ENCODE measurements around the gene NBPF12. TPM values are rescaled to one million over a fixed set of nuclear protein-coding genes. Genes with fewer than 3 reads are reported as not detected.
A peak's percentile ranks its signal among the peaks of the same experiment; 100 is the strongest.
"Not testable (repeated sequence)": the region's sequence is repeated elsewhere in the genome, so short reads cannot be mapped to it uniquely, and the experiment has no call there.

Gene NBPF12
- total and polyA plus RNA-seq, 4 experiments from 2014 or later: 0.76 to 27.4 (median 15.7) TPM

DNA sequence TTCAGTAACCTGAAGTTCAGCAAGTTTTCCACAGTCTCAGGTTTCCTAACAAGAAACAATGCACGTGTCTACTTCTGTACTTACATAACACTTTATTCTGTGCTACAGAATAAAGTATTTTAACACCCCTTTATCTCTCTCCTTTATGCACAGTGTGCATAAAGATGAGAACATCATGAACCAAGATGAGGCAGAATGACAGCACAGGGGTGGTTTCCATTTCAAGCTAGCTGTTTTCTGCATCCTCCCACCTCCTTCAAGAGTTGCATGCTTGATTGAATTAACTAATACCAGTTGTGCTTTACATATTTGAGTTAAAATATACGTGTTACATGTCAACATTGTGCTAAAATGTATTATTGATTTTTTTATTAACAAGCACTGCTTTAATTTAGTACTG is 14.0 kb upstream of the NBPF12 start:
- H3K4me3 Mint-ChIP-seq; CTCF ChIA-PET (ENCODE audit: partially characterized antibody); DNase-seq; H3K36me3 ChIP-seq (ENCODE audit: insufficient read depth, low read length); H3K9me3 ChIP-seq (ENCODE audit: control insufficient read depth in 1 of 2, low read length in 2 of 2); POLR2A ChIA-PET (ENCODE audit: partially characterized antibody); H3K27ac Mint-ChIP-seq; H3K4me1 Mint-ChIP-seq; H3K27ac ChIP-seq (ENCODE audit: low read depth, low read length); intact Hi-C loops (cut with micrococcal nuclease); H3K4me3 ChIP-seq (ENCODE audit: low read length in 2 of 2); H3K27me3 ChIP-seq (ENCODE audit: insufficient read depth, low read length); H3K4me1 ChIP-seq (ENCODE audit: insufficient read depth, low read length); H3K36me3 Mint-ChIP-seq; H3K27me3 Mint-ChIP-seq; H3K9me3 Mint-ChIP-seq: not testable (repeated sequence)

DNA sequence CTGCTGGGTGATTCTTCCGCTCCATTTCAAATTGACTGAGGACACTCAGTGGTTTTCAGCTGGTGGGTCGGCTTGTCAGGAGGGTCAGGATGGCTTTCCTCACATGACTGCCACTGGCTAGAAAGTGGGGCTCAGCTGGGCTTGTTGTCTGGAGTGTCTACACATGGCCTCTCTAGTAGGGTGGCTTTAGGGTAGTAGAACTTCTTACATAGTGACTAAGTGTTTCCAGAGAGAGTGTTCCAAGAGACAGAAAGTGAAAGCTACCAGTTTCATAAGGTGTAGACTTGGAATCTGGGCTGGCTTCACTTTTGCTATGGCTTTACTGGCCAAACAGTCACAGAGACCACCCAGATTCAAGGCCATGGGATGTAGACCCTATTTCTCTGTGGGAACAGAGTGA is 11.7 kb upstream of the NBPF12 start:
- intact Hi-C loops (cut with micrococcal nuclease); H3K4me1 Mint-ChIP-seq; CTCF ChIA-PET (ENCODE audit: partially characterized antibody); H3K36me3 Mint-ChIP-seq; H3K9me3 Mint-ChIP-seq; H3K36me3 ChIP-seq (ENCODE audit: insufficient read depth, low read length); POLR2A ChIA-PET (ENCODE audit: partially characterized antibody); H3K27me3 ChIP-seq (ENCODE audit: insufficient read depth, low read length); H3K9me3 ChIP-seq (ENCODE audit: control insufficient read depth in 1 of 2, low read length in 2 of 2); H3K27ac Mint-ChIP-seq; H3K27ac ChIP-seq (ENCODE audit: low read depth, low read length); H3K4me1 ChIP-seq (ENCODE audit: insufficient read depth, low read length); H3K4me3 ChIP-seq (ENCODE audit: low read length in 2 of 2); H3K27me3 Mint-ChIP-seq; H3K4me3 Mint-ChIP-seq: not testable (repeated sequence)
- DNase-seq: peak in 1 of 5 donors; percentile 24

DNA sequence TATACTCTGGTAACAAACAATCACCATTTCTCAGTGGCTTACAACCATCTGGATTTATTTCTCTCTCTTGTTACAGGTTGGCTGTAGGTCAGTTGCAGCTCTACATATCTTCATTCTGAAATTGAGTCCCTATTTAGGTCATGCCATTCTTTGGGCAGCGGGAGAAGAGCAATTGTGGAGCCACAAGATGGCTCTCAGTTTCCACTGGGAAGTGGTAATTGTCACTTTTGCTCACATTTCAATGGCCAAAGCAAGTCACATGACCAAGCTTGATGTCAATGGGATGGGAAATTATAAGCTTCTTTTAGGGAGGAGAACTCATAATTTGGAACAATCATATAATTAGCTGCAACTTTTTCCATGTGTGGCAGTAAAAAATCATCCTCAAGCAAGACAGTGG is 7.9 kb upstream of the NBPF12 start:
- H3K36me3 Mint-ChIP-seq; H3K36me3 ChIP-seq (ENCODE audit: insufficient read depth, low read length); H3K4me1 Mint-ChIP-seq; DNase-seq; intact Hi-C loops (cut with micrococcal nuclease); H3K27ac Mint-ChIP-seq; CTCF ChIA-PET (ENCODE audit: partially characterized antibody); H3K4me3 Mint-ChIP-seq; H3K9me3 ChIP-seq (ENCODE audit: control insufficient read depth in 1 of 2, low read length in 2 of 2); H3K4me1 ChIP-seq (ENCODE audit: insufficient read depth, low read length); H3K27me3 Mint-ChIP-seq; H3K27ac ChIP-seq (ENCODE audit: low read depth, low read length); H3K9me3 Mint-ChIP-seq; H3K4me3 ChIP-seq (ENCODE audit: low read length in 2 of 2); H3K27me3 ChIP-seq (ENCODE audit: insufficient read depth, low read length); POLR2A ChIA-PET (ENCODE audit: partially characterized antibody): not testable (repeated sequence)

DNA sequence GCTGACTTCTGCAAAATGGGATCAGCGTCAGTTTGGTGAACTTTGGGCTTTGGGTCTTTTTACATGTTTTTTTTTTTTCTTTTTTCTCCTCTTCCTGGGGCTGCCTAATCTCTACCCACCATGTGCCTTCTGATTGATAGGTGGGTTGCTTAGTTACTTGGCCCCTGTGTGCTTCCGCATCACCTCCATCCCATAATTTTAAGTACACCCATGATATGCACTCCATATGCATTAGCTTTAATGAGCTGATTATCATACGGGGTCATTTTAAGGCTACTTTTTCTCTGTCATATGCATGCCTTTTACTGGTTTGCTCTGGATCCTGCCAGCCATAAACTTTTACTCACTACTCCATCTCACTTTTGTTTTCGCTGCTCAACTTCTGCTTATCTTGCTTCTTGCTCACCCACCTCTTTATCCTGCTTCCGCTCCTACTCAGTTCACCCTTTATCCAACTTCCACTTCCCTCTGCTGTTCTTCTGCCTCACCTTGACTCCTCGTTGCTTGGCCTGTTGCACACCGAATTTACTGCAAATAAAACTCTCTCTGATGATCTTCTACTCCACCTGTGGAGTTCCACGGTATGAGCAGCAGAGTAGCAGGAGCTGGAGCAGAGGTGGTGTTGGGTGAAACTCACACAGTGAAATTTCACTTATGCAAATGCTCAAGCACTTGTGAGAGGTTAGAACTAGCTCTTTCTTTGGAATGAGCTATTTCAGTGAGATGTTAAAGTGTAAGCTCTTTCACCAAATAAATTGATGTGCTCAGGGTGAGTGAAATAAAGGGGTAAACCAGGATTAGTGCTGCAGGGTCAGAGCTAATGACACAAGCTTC is 3.5 kb upstream of the NBPF12 start:
- DNase-seq: peak in 2 of 5 donors; percentile 4
- H3K9me3 ChIP-seq (ENCODE audit: control insufficient read depth in 1 of 2, low read length in 2 of 2); H3K36me3 ChIP-seq (ENCODE audit: insufficient read depth, low read length); POLR2A ChIA-PET (ENCODE audit: partially characterized antibody); H3K4me3 ChIP-seq (ENCODE audit: low read length in 2 of 2); H3K27me3 Mint-ChIP-seq; H3K9me3 Mint-ChIP-seq; H3K36me3 Mint-ChIP-seq; H3K27ac Mint-ChIP-seq; H3K4me1 ChIP-seq (ENCODE audit: insufficient read depth, low read length); H3K4me3 Mint-ChIP-seq; H3K27ac ChIP-seq (ENCODE audit: low read depth, low read length); CTCF ChIA-PET (ENCODE audit: partially characterized antibody); intact Hi-C loops (cut with micrococcal nuclease); H3K27me3 ChIP-seq (ENCODE audit: insufficient read depth, low read length): not testable (repeated sequence)
- H3K4me1 Mint-ChIP-seq: peaks cover 4 to 16% (median 8%) of the 10 kb centered on the region in 4 donors

DNA sequence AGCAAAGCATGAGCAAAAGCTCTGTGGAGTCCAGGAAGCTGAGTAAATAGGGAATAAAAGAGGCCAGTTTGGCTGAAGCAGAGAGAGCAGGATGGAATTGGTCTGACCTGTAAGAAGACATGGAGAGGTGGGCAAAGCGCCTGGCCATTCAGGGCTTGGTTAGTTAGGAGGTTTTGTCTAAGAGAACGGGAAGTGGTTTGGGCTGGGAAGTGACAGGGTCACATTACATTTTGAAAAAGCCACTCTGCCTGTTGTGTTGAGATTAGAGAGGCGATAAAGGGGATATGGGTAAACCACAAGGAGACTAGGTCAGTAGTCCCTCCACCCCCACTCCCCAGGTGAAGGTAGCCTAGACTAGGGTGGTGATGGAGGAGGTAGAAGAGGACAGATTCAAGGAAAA is 662 bp upstream of the NBPF12 start:
- H3K27me3 Mint-ChIP-seq; H3K36me3 ChIP-seq (ENCODE audit: insufficient read depth, low read length); POLR2A ChIA-PET (ENCODE audit: partially characterized antibody); H3K27me3 ChIP-seq (ENCODE audit: insufficient read depth, low read length); intact Hi-C loops (cut with micrococcal nuclease); H3K4me1 ChIP-seq (ENCODE audit: insufficient read depth, low read length); CTCF ChIA-PET (ENCODE audit: partially characterized antibody); H3K4me3 ChIP-seq (ENCODE audit: low read length in 2 of 2); H3K9me3 ChIP-seq (ENCODE audit: control insufficient read depth in 1 of 2, low read length in 2 of 2); H3K27ac ChIP-seq (ENCODE audit: low read depth, low read length); H3K36me3 Mint-ChIP-seq; H3K9me3 Mint-ChIP-seq: not testable (repeated sequence)
- Mint-ChIP-seq H3K4me3 (peak overlapping the region in 7 of 8 donors; percentile 61 to 94 (median 77)), H3K27ac (peak overlapping the region in 6 of 7 donors; percentile 15 to 92 (median 78)), H3K4me1 (peaks cover 7 to 26% (median 16%) of the 10 kb centered on the region in 4 donors)
- DNase-seq: peak in 3 of 5 donors; percentile 26 to 50 (median 38)

DNA sequence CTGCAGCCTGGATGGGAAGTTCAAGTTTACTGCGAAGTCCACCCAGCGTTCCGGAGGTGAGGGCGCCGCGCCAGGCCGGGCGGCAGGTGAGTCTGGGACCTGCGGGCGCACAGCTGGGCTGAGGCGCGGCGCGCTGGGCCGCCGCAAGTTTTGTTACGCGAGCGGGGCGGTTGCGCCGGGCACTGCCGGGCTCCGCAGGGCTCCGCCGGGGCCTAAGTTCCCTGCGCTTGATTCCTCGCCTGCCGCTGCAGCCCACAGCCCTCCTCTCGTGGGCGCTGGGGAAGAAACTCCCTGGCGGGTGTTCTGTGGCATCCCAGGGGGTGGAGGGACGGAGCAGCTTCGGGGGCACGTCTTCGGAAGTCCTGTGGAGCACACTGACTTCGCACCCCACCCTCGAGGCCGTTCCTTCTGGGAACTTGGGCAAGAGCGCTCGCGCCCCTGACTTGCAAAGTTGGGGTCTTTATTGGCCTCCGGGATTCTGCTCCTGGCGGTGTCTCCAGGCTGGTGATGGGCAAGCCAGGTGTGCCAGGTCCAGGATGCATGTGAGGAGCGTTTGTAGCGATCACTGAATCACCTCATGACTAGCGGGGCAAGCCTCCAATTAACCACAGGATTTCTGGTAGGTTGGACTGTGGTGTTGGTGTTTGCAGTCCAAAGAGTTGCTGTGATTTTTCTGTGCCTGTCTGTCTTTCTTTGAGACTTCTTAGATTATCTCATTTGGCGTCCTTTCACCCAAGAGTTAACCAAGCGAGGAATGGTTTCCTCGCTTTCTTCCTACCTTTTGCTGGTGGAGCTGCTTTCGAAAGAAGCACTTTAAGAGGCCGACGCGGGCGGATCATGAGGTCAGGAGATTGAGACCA is 1.0 kb downstream of the NBPF12 start:
- CTCF ChIA-PET (ENCODE audit: partially characterized antibody); H3K4me1 ChIP-seq (ENCODE audit: insufficient read depth, low read length); H3K27me3 ChIP-seq (ENCODE audit: insufficient read depth, low read length); H3K27me3 Mint-ChIP-seq; H3K9me3 Mint-ChIP-seq; H3K36me3 ChIP-seq (ENCODE audit: insufficient read depth, low read length); H3K36me3 Mint-ChIP-seq; H3K9me3 ChIP-seq (ENCODE audit: control insufficient read depth in 1 of 2, low read length in 2 of 2); intact Hi-C loops (cut with micrococcal nuclease): not testable (repeated sequence)
- H3K27ac ChIP-seq (ENCODE audit: low read depth, low read length): peak overlapping the region; percentile 66
- peak overlapping the region; percentile 11 to 55 for H3K4me3 ChIP-seq (ENCODE audit: low read length in 2 of 2)
- POLR2A ChIA-PET (ENCODE audit: partially characterized antibody): interaction anchor here (1.3 kb wide), 1 partner anchor 146 kb away, joined by 6 read pairs; no protein-coding TSS in a partner anchor
- peak overlapping the region; percentile 92 to 98 (median 95) for H3K4me3 Mint-ChIP-seq
- DNase-seq: peak in 3 of 5 donors; percentile 26 to 46 (median 39)
- H3K4me1 Mint-ChIP-seq: peaks cover 7 to 26% (median 16%) of the 10 kb centered on the region in 4 donors
- H3K27ac Mint-ChIP-seq: peak overlapping the region in 6 of 7 donors; percentile 22 to 94 (median 76)

DNA sequence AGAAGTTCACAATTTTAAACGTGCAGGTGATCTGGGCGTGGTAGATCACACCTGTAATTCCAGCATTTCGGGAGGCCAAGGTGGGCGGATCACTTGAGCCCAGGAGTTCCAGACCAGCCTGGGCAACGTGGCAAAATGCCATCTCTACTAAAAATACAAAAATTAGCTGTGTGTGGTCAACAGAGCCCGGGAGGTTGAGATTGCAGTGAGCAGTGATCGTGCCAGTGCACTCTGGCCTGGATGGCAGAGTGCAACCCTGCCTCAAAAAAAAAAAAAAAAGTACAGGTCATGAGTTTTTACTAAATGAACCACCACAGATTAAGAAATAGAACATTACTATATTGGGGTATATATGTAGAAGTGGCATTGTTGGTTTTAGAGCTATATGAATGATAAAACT is 2.2 kb downstream of the NBPF12 start:
- H3K36me3 ChIP-seq (ENCODE audit: insufficient read depth, low read length); H3K4me1 ChIP-seq (ENCODE audit: insufficient read depth, low read length); H3K9me3 ChIP-seq (ENCODE audit: control insufficient read depth in 1 of 2, low read length in 2 of 2); DNase-seq; H3K9me3 Mint-ChIP-seq; intact Hi-C loops (cut with micrococcal nuclease); H3K27ac ChIP-seq (ENCODE audit: low read depth, low read length); H3K27me3 ChIP-seq (ENCODE audit: insufficient read depth, low read length); H3K27ac Mint-ChIP-seq; H3K36me3 Mint-ChIP-seq; H3K4me3 ChIP-seq (ENCODE audit: low read length in 2 of 2); POLR2A ChIA-PET (ENCODE audit: partially characterized antibody); CTCF ChIA-PET (ENCODE audit: partially characterized antibody); H3K27me3 Mint-ChIP-seq: not testable (repeated sequence)
- Mint-ChIP-seq H3K4me3 (peak overlapping the region in 6 of 8 donors; percentile 40 to 88 (median 66)), H3K4me1 (peaks cover 8 to 26% (median 15%) of the 10 kb centered on the region in 4 donors)
